IPS-NIHi7 (cell line): ENCODE results near the gene GAL3ST2.
"Not testable (repeated sequence)": the region's sequence is repeated elsewhere in the genome, so short reads cannot be mapped to it uniquely, and the experiment has no call there.

ENCODE experiments used
- DNase-seq: peaks from one replicate; pipeline ENCODE4 v3.0.0; 2012; ENCODE audit warnings: mixed read lengths; ENCODE audit errors: extremely low spot score

GAL3ST2 gene

GRCh38 chr2:241808721-241809382, 32.2 kb downstream of the GAL3ST2 start, which contains the start of gene NEU4:
Gene NEU4, plus strand, starts transcription at chr2:241809193. Its CDS starts 5,292 bp downstream, at chr2:241814485.
- DNase-seq, result peak; percentile 31

- DNase-seq, result peak; percentile 10
These were observed 33.0 kb downstream of the GAL3ST2 start for GRCh38 chr2:241809383-241810306.

GRCh38 chr2:241810307-241811200, 33.9 kb downstream of the GAL3ST2 start:
- peak; percentile 9 for DNase-seq

GRCh38 chr2:241811201-241811951, 34.8 kb downstream of the GAL3ST2 start:
- peak; percentile 8 for DNase-seq

- DNase-seq, result no peak
These were observed 35.5 kb downstream of the GAL3ST2 start for GRCh38 chr2:241811952-241812729.

- peak; percentile 7 for DNase-seq
These were observed 36.4 kb downstream of the GAL3ST2 start for GRCh38 chr2:241812730-241813643.

GRCh38 chr2:241813644-241814392, 37.2 kb downstream of the GAL3ST2 start:
- DNase-seq, result no peak

GRCh38 chr2:241814393-241814642, 37.7 kb downstream of the GAL3ST2 start:
- DNase-seq, result no peak

GRCh38 chr2:241814643-241815476, 38.2 kb downstream of the GAL3ST2 start:
- DNase-seq, result peak; percentile 30

GRCh38 chr2:241815477-241816430, 39.1 kb downstream of the GAL3ST2 start:
- no peak for DNase-seq

GRCh38 chr2:241816431-241817121, 40.0 kb downstream of the GAL3ST2 start:
- DNase-seq, result no peak

GRCh38 chr2:241817126-241817820, 40.7 kb downstream of the GAL3ST2 start:
- DNase-seq, result no peak

- not testable (repeated sequence) for DNase-seq
These were observed 41.2 kb downstream of the GAL3ST2 start for GRCh38 chr2:241817821-241818215.

GRCh38 chr2:241818229-241818942, 41.8 kb downstream of the GAL3ST2 start:
- DNase-seq, result no peak

- DNase-seq, result no peak
These were observed 42.3 kb downstream of the GAL3ST2 start for GRCh38 chr2:241818943-241819270.
